ENCODE measurements around the gene KIF13A. TPM values are rescaled to one million over a fixed set of nuclear protein-coding genes. Genes with fewer than 3 reads are reported as not detected.

KIF13A gene
- total and polyA plus RNA-seq, 9 of the 15 experiments (the other 6 are each of a cell fraction or from before 2014, with no cell fraction given), result 3.6 to 44.3 (median 29.7) TPM

- peak in 1 of 2 experiments; percentile 38 for TF ChIP-seq AFF1 (IDR thresholded peaks at IDR 0.05; ENCODE audit: low read depth in 1 of 2, partially characterized antibody in 2 of 2)
- TF ChIP-seq ZBTB7A (IDR thresholded peaks at IDR 0.05; ENCODE audit: borderline replicate concordance, control insufficient read depth, low read depth, low read length), result no peak; the same call in 1 of the 2 replicates
- peak; percentile 52; the same call in 1 of the 2 replicates for TF ChIP-seq SMAD4 (CRISPR knock-in tag; conservative IDR thresholded peaks at IDR 0.05)
- TF ChIP-seq MLX (CRISPR knock-in tag; conservative IDR thresholded peaks at IDR 0.05), result no peak
- TF ChIP-seq ZBTB2 (IDR thresholded peaks at IDR 0.05), result no peak
- TF ChIP-seq THRA (IDR thresholded peaks at IDR 0.05), result no peak
- TF ChIP-seq MXD1 (CRISPR knock-in tag; IDR thresholded peaks at IDR 0.05; ENCODE audit: borderline replicate concordance, poor library complexity, severe bottlenecking), result no peak
- 0 out of 2 replicates have a peak, but pooled peaks have one; percentile 41 for TF ChIP-seq NBN (IDR thresholded peaks at IDR 0.05; ENCODE audit: low read depth)
- TF ChIP-seq ZNF212 (CRISPR knock-in tag; IDR thresholded peaks at IDR 0.05), result no peak
- no peak for TF ChIP-seq KLF1 (tag; IDR thresholded peaks at IDR 0.05)
- no peak for TF ChIP-seq E2F6 (IDR thresholded peaks at IDR 0.05; ENCODE audit: borderline replicate concordance in 1 of 2, extremely low read depth in 1 of 2, insufficient read depth in 1 of 2, insufficient read length in 1 of 2, low read depth in 1 of 2, low read length in 1 of 2, poor library complexity in 1 of 2, severe bottlenecking in 1 of 2)
- TF ChIP-seq SIX5 (IDR thresholded peaks at IDR 0.05; ENCODE audit: borderline replicate concordance in 1 of 2, insufficient read depth in 1 of 2, low read depth in 1 of 2, low read length in 2 of 2), result no peak
- no peak for TF ChIP-seq FOXJ2 (tag; IDR thresholded peaks at IDR 0.05)
- TF ChIP-seq FOXJ3 (CRISPR knock-in tag; IDR thresholded peaks at IDR 0.05), result no peak
- no peak for TF ChIP-seq SAP30 (IDR thresholded peaks at IDR 0.05; ENCODE audit: borderline replicate concordance, insufficient read depth, low read depth, low read length, poor library complexity, severe bottlenecking)
- TF ChIP-seq POLR2B (IDR thresholded peaks at IDR 0.05; ENCODE audit: low read depth, partially characterized antibody), result no peak
- TF ChIP-seq SNIP1 (IDR thresholded peaks at IDR 0.05; ENCODE audit: low read depth), result no peak
Observed at GRCh38 chr6:17932330-17932852, 55.0 kb downstream of the KIF13A start (continued).
